HCEC 1CT (cell line): ENCODE results near the gene ARHGAP15.

Experiments used
- DNase-seq: peaks from one replicate; pipeline ENCODE4 v3.0.0-alpha.2; 2017

The ARHGAP15 gene

DNA sequence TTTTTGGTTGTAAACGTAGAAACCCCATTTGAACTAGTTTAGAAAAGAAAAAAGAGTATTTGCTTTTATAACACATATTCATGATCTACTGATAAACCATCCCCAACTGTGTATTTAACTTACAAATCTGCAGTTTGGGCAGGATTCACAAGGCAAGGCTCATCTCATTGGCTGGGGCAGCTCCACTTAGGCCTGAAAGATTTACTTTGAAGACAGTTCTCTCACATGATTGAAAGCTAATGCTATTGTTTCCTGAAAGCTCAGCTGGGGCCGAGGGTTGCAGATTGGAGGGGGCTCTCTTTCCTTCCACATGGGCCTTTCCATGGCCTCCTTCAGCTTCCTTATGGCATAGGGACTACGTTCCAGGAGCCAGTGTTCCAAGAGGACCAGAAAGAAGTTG is 47.4 kb downstream of the ARHGAP15 start:
- no peak for DNase-seq

DNA sequence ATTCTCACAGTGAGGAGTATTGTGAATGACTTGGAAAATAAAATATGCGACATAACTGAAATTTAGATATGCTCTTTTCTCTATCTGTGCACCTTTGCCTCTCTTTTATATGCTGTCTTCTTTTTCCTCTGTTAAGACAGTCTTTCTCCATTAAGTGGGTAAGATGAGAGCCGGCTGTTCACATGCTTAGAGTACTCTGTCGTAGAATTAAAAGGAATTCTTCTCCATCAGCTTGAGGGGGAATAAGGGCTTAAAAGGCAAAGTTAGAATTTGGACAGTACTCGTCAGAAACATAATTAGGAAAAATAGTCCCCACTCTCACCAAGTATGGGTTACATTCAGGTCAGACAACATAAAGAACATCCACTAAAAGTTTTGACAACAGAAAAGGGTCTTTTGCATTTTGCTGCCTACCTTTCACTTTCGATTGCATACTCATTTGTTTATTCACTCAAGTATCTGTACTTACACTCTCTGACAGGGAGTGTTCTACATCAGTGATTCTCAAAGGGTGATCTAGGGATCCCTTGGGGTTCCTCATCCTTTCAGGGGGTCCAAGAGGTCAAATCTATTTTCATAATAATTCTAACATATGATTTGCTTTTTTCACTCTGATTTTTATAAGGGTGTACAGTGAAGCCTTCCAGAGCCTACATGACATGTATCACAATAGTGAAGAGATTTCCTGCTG is 48.0 kb downstream of the ARHGAP15 start:
- DNase-seq, result no peak

DNA sequence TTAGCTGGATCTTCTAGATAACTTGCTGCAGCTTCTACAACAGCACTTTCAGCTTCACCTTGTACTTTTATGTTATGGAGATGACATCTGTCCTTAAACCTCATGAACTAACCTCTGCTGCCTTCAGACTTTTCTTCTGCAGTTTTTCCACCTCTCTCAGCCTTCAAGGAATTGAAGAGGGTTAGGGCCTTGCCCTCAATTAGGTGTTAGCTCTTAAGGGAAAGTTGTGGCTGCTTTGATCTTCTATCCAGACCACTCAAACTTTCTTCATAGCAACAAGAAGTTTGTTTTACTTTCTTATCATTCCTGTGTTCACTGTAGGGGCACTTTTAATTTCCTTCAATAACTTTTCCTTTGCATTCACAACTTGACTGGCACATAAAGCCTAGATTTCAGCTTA is 52.3 kb downstream of the ARHGAP15 start:
- no peak for DNase-seq

GRCh38 chr2:143182649-143183048 is 53.4 kb downstream of the ARHGAP15 start:
- no peak for DNase-seq

GRCh38 chr2:143183804-143184463 is 54.7 kb downstream of the ARHGAP15 start:
- DNase-seq, result no peak

GRCh38 chr2:143186876-143187275 is 57.7 kb downstream of the ARHGAP15 start:
- no peak for DNase-seq

DNA sequence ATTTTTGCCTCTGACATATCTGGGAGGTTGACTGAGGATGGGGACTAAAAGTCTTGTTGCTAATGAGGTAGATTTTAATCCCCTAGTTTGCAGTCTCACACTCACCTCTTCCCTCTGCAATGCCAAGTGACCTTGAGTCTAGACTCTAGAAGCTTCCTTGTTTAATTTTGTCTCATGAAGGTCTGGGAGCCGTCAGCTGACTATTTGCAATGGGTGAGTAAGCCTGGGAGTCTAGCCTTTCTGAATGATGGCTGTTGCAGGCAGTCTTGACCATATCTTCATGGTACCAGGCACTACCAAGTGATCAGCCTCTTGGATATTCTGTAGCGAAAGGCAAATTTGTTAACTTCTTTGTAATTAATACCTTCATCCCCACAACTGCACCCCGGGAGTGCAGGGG is 61.2 kb downstream of the ARHGAP15 start:
- no peak for DNase-seq

- no peak for DNase-seq
Measured at GRCh38 chr2:143192106-143192505, 62.9 kb downstream of the ARHGAP15 start.

GRCh38 chr2:143192716-143193115 is 63.5 kb downstream of the ARHGAP15 start:
- no peak for DNase-seq

DNA sequence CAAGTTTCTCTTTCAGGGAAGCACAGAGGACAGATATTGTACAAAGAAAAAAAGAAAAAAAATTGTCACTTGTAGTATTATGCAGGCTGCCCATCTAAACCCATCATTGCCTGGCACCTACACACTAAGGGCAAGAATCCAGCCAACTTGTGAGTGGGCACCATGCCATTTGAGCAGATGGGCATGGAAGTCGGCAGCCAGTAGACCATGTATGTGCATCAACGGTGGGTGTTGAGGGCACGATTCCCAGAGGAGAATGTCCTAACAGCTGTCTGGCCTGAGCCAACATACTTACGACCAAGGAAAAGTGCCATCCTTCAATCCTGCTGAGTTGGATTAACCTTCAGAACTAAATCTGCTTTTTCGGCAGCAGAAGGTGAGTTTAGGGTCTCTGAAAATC is 63.9 kb downstream of the ARHGAP15 start:
- no peak for DNase-seq

DNA sequence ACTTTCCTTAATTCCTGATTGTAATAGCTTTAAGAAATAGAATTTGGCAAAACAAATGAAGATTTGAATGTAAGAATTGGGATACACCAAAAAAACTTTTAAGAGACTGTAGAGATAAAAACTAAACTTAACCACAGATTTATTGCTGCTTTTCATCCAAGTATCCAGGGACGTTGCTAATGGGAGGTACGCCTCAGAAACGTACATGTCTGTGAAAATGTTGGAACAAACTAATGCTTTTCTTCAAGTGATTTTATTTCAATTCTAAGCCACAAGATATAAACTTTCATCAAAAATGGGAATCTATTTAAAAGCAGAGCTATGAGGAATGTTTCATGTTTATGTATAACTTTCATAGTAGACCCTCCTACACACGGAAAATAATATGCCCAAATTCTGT is 66.3 kb downstream of the ARHGAP15 start:
- no peak for DNase-seq

DNA sequence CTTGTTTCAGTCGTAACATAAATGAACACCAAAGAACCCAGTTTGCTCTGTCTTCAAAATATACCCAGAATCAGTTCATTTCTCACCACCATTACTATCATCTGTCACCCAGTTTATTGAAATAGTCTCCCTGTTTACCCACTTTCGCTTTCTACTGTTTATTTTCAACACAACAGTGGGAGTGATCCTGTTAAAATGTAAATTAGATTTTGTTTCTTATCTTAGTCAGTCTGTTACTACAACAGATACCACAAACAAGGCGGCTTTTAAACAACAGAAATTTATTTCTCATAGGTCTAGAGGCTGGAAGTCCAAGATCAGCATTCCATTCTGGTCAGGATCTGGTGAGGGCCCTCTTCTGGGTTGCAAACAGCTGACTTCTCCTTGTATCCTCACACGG is 74.8 kb downstream of the ARHGAP15 start:
- no peak for DNase-seq

- DNase-seq, result peak; percentile 21
Measured at GRCh38 chr2:143205106-143205764, 76.0 kb downstream of the ARHGAP15 start.

- DNase-seq, result no peak
Measured at GRCh38 chr2:143209570-143210445, 80.6 kb downstream of the ARHGAP15 start.

- no peak for DNase-seq
Measured at GRCh38 chr2:143210446-143210819, 81.2 kb downstream of the ARHGAP15 start.

GRCh38 chr2:143217512-143218115 is 88.4 kb downstream of the ARHGAP15 start:
- no peak for DNase-seq

- no peak for DNase-seq
Measured at GRCh38 chr2:143218621-143219020, 89.4 kb downstream of the ARHGAP15 start.

- DNase-seq, result no peak
Measured at GRCh38 chr2:143219266-143219665, 90.0 kb downstream of the ARHGAP15 start.

GRCh38 chr2:143223556-143223955 is 94.3 kb downstream of the ARHGAP15 start:
- DNase-seq, result no peak

- no peak for DNase-seq
Measured at GRCh38 chr2:143225931-143226330, 96.7 kb downstream of the ARHGAP15 start.

DNA sequence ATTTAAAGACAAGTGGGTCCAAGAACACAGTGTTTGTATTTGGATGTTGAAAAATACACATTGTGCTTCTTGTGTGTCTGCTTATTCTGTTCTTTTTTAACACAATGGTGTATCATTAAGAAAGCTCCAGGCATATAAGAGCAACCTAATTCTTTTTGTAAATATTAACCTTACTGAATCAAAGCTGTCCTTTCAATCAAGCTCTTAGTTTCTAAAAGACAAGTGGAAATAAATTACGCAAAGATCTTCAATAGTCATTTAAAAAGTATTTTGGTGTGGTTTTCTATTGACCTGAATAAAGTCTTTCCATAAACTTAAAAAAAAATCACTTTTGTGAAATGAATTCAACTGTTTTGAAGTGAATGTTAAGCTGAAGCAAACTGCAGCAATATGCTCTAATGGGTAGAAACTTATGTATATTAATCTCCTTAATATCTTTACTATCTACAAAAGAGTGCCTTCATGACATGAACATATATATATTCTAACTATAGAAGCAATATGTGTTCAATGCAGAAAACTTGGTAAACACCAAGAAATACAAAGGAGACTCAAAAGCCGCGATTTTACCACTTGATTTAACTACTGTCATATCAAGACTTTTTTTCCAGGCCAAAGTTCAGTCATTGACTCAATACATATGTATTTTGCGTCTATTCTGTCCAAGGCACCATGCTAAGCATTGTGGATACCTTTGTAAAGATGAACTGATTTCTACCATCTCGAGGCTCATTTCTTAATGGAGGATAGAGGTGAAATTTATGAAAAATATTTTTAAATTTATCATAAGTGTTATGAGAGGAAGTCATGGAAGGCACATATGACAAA is 97.7 kb downstream of the ARHGAP15 start:
- no peak for DNase-seq

DNA sequence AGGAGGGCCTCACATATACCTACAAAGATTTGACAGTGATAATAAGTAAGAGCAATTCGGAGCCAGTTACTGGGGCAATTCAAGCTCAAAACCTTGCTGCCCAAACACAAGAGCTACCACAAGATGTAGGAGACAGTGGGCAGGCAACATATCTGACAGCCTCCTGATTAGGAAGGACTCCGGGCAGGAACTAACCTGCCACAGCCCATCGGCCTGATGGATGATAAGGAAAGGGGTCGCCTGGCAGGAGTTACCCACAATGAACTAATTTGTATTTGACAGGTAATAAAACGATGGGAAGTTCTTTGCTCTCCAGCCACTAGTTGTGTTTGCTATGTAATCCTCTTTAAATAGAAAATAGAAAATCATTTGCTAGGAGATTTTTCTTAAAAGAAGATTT is 100.2 kb downstream of the ARHGAP15 start:
- DNase-seq, result no peak
